Measurements from ENCODE around the gene DBR1.
A peak's percentile ranks its signal among the peaks of the same experiment; 100 is the strongest.
"Not testable (repeated sequence)": the region's sequence is repeated elsewhere in the genome, so short reads cannot be mapped to it uniquely, and the experiment has no call there.

Gene DBR1

GRCh38 chr3:138186803-138187295 is 12.1 kb upstream of the DBR1 start:
- DNase-seq = peak; percentile 83 to 93

GRCh38 chr3:138186221-138186620 is 11.5 kb upstream of the DBR1 start:
- peak in 1 of 2 experiments; percentile 17 for DNase-seq

GRCh38 chr3:138184994-138185393 is 10.3 kb upstream of the DBR1 start:
- DNase-seq = no peak

GRCh38 chr3:138180375-138181029 is 5.8 kb upstream of the DBR1 start:
- DNase-seq = peak; percentile 20 to 64

- peak in 1 of 2 experiments; percentile 71 for DNase-seq
These were observed 826 bp downstream of the DBR1 start for GRCh38 chr3:138173769-138174420.

GRCh38 chr3:138172625-138173024 is 2.1 kb downstream of the DBR1 start:
- peak in 1 of 2 experiments; percentile 3 for DNase-seq

GRCh38 chr3:138165061-138165460 is 9.7 kb downstream of the DBR1 start:
- DNase-seq = no peak

GRCh38 chr3:138157743-138158142 is 17.0 kb downstream of the DBR1 start:
- DNase-seq = no peak

- no peak for DNase-seq
These were observed 20.2 kb downstream of the DBR1 start for GRCh38 chr3:138154534-138154933.

GRCh38 chr3:138148503-138148902 is 26.2 kb downstream of the DBR1 start:
- no peak for DNase-seq

GRCh38 chr3:138142181-138142580 is 32.5 kb downstream of the DBR1 start:
- DNase-seq = not testable (repeated sequence)

GRCh38 chr3:138140940-138141339 is 33.8 kb downstream of the DBR1 start:
- DNase-seq = no peak

GRCh38 chr3:138139691-138140090 is 35.0 kb downstream of the DBR1 start:
- DNase-seq = no peak

- DNase-seq = no peak
These were observed 36.9 kb downstream of the DBR1 start for GRCh38 chr3:138137861-138138260.

GRCh38 chr3:138136201-138136600 is 38.5 kb downstream of the DBR1 start:
- DNase-seq = no peak

- DNase-seq = no peak
These were observed 38.9 kb downstream of the DBR1 start for GRCh38 chr3:138135833-138136194.

- no peak for DNase-seq
These were observed 39.4 kb downstream of the DBR1 start for GRCh38 chr3:138135146-138135832.

GRCh38 chr3:138132239-138132638 is 42.5 kb downstream of the DBR1 start, which contains the start of gene A4GNT:
Gene A4GNT (minus strand): TSS chr3:138132390. CDS start chr3:138131256, 1,134 bp downstream.
- no peak for DNase-seq

GRCh38 chr3:138127636-138128365 is 46.9 kb downstream of the DBR1 start:
- DNase-seq = peak in 1 of 2 experiments; percentile 20

- DNase-seq = peak in 1 of 2 experiments; percentile 33
These were observed 49.0 kb downstream of the DBR1 start for GRCh38 chr3:138125548-138126221.

GRCh38 chr3:138124706-138125355 is 49.9 kb downstream of the DBR1 start:
- DNase-seq = no peak

GRCh38 chr3:138124188-138124587 is 50.5 kb downstream of the DBR1 start:
- DNase-seq = no peak
